DMS 273 (cell line): Measurements from ENCODE around the gene TBC1D14.
"Not testable (repeated sequence)": the region's sequence is repeated elsewhere in the genome, so short reads cannot be mapped to it uniquely, and the experiment has no call there.

Experiments used
- DNase-seq: peaks from one replicate; lab custom pipeline; 2025; ENCODE audit not compliant: unreplicated experiment; lab: John Stamatoyannopoulos, UW

Gene TBC1D14

GRCh38 chr4:6890358-6890757 lies 19.3 kb upstream of the TBC1D14 start:
- no peak for DNase-seq

GRCh38 chr4:6890971-6891370 lies 18.7 kb upstream of the TBC1D14 start:
- not testable (repeated sequence) for DNase-seq

GRCh38 chr4:6891436-6892170 lies 18.0 kb upstream of the TBC1D14 start:
- DNase-seq: no peak

- peak; percentile 10 for DNase-seq
These were observed 17.3 kb upstream of the TBC1D14 start for GRCh38 chr4:6892190-6892908.

- no peak for DNase-seq
These were observed 16.8 kb upstream of the TBC1D14 start for GRCh38 chr4:6892909-6893202.

DNA sequence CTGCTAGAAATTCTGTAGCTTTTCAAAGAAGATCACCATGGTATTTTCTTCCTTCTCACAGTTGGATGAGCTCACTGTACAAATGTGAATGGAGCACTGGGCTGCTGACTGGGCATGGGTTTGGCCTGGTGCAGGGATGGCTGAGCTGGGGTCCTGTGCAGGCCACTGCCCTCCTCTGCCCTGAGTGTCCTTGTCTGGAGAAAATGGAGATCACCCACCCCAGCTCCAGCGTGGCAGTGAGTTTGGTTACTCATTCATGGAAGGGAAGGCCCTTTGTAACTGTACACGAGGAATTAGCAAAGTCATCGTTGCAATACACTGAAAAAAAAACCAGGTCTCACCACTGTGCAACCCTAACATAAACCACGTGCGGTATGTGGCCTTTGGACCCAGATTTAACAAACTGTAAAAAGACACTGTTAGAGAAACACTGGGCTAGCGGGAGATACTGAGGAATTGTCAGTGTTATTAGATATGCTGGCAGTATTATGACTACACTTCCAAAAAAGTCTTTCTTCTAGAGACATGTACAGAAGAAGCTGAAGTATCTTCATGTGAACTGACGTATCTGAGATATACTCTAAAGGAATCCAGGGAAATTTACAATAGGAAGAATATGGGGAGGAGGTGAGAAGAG lies 16.1 kb upstream of the TBC1D14 start:
- DNase-seq: no peak

GRCh38 chr4:6894086-6894478 lies 15.5 kb upstream of the TBC1D14 start:
- no peak for DNase-seq

DNA sequence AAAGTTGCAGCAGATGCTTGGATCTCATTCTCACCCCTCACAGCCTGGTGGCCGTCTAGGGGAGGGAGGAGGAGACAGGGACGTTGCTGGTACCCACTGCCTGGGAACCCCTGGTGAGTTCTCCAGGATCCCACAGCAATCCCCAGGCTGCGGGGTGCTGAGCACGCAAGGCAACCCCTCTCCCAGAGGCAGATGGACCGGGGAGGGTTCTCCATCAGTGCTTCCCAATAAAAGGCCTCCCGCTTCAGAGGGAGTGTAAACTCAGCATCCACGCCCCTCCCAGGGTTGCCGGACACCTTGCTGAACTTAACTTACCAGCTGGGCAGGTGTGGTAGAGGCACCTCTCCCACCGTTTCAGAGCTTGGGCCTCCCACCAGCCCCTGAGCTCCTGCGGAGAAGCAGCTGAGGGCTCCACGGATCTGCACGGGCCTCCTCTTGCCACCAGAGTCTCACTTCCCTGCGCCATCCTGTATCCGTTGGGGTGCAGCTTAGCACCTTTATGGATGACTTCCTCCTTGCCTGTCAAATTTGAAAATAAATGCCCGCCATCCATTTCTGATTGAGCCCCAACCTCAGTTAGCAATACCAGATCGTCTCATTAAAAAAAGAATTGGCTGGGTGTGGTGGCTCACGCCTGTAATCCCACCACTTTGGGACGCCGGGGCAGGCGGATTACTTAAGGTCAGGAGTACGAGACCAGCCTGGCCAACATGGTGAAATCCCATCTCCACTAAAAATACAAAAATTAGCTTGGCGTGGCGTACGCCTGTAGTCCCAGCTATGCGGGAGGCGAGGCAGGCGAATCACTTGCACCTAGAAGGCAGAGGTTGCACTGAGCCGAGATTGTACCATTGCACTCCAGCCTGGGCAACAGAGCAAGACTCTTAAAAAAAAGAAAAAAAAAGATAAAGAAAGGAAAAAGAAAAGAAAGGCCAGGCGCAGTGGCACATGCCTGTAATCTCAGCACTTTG lies 14.8 kb upstream of the TBC1D14 start:
- DNase-seq: no peak

DNA sequence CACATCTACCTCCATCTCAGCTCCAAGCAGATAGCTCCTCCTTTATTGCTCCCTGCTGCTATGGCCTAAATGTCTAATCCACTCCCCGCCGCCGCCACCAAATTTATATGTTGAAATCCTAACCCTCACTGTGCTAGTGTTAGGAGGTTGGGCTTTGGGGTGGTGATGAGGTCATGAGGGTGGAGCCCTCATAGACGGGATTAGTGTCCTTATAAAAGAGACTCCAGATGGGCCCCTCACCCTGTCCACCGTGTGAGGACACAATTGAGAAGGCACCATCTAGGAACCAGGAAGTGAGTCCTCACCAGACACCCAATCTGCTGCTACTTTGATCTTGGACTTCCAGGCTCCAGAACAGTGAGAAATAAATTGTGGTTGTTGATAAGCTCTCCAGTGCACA lies 13.6 kb upstream of the TBC1D14 start:
- no peak for DNase-seq

GRCh38 chr4:6898763-6899162 lies 10.9 kb upstream of the TBC1D14 start:
- DNase-seq: no peak

DNA sequence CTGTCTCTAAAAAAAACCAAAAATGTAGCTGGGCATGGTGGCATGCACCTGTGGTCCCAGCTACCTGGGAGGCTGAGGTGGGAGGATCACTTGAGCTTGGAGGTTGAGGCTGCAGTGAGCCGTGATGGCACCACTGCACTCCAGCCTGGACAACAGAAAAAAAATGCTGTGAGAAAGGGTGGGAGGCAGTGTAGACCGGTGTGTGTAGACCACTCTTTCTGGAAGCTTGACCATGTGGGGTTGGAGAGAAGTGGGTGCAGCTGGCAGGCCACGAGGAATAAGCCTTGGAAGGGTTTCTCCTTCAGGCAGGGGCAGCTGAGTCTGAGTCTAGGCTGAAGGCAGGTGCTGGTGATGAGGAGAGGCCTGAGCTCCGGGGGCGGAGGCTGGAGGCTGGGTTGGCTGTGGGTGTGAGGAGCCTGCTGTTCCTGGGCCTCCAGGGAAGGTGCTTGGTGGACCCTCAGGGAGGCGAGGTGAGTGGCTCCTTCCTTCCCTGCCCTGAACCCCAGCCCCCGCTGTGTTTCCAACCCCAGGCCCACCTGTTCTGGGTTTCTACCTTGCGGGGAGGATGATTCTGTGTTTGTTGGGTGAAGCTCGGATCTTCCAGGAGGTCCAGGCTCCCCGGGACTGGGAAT lies 9.3 kb upstream of the TBC1D14 start:
- no peak for DNase-seq

- no peak for DNase-seq
These were observed 8.7 kb upstream of the TBC1D14 start for GRCh38 chr4:6900956-6901355.

GRCh38 chr4:6901669-6902317 lies 7.8 kb upstream of the TBC1D14 start:
- no peak for DNase-seq

GRCh38 chr4:6902318-6903042 lies 7.1 kb upstream of the TBC1D14 start:
- no peak for DNase-seq

GRCh38 chr4:6905516-6906445 lies 3.8 kb upstream of the TBC1D14 start:
- peak; percentile 91 for DNase-seq

GRCh38 chr4:6906486-6906885 lies 3.1 kb upstream of the TBC1D14 start:
- DNase-seq: not testable (repeated sequence)

- DNase-seq: no peak
These were observed 1.9 kb upstream of the TBC1D14 start for GRCh38 chr4:6907658-6908191.

- no peak for DNase-seq
These were observed 1.1 kb upstream of the TBC1D14 start for GRCh38 chr4:6908432-6909112.
